Esophagus squamous epithelium (tissue), 4 donors: ENCODE measurements around the gene VKORC1L1.
"Not testable (repeated sequence)": the region's sequence is repeated elsewhere in the genome, so short reads cannot be mapped to it uniquely, and the experiment has no call there.

Experiments used
- POLR2A ChIP-seq, 4 donors: fragments of 450-650 bp; IDR thresholded peaks; one replicate each; pipeline ENCODE4 v1.6.1; 2017; ENCODE audit warnings: antibody characterized with exemption in 4 of 4, mild to moderate bottlenecking in 4 of 4, moderate library complexity in 3 of 4
- TF ChIP-seq, protein P1 (sequence below), 6 experiments: fragments of 450-650 bp in 4 of 6; fragments of 200-600 bp in 2 of 6; sonication (generic) in 2 of 6; IDR thresholded peaks; one replicate each; pipeline ENCODE4 v1.5.1; 2016 to 2019; ENCODE audit warnings: antibody characterized with exemption in 6 of 6, mild to moderate bottlenecking in 4 of 6, moderate library complexity in 4 of 6

GRCh38 chr7:65836684-65837083, 36.2 kb upstream of the VKORC1L1 start:
- TF ChIP-seq, protein P1, sequence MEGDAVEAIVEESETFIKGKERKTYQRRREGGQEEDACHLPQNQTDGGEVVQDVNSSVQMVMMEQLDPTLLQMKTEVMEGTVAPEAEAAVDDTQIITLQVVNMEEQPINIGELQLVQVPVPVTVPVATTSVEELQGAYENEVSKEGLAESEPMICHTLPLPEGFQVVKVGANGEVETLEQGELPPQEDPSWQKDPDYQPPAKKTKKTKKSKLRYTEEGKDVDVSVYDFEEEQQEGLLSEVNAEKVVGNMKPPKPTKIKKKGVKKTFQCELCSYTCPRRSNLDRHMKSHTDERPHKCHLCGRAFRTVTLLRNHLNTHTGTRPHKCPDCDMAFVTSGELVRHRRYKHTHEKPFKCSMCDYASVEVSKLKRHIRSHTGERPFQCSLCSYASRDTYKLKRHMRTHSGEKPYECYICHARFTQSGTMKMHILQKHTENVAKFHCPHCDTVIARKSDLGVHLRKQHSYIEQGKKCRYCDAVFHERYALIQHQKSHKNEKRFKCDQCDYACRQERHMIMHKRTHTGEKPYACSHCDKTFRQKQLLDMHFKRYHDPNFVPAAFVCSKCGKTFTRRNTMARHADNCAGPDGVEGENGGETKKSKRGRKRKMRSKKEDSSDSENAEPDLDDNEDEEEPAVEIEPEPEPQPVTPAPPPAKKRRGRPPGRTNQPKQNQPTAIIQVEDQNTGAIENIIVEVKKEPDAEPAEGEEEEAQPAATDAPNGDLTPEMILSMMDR (IDR thresholded peaks at IDR 0.05), result not testable (repeated sequence)
- TF ChIP-seq POLR2A (IDR thresholded peaks at IDR 0.05), result not testable (repeated sequence)
